K562 (cell line): ENCODE measurements around the gene ARHGAP8. TPM values are rescaled to one million over a fixed set of nuclear protein-coding genes. Genes with fewer than 3 reads are reported as not detected.

ENCODE experiments used
- ATAC-seq: fragments of 200-7000 bp; cut with Tn5 transposase; 3 replicates; pipeline ENCODE4 v1.9.1; 2020; ENCODE audit warnings: moderate library complexity
- BruUV-seq: library from RNA; stranded (reverse); fragments of 400-500 nt; replicated peaks from 2 replicates; lab custom pipeline; 2021; lab: Mats Ljungman, UMichigan
- CTCF ChIA-PET: fragments of 300-600 bp; formaldehyde crosslinking; extraction: SDS; loops from one replicate; lab custom pipeline; 2021; ENCODE audit warnings: low intra/inter-chr PET ratio; lab: Yijun Ruan, JAX
- POLR2A ChIA-PET: fragments of 300-600, 350-650 bp; sonication (Branson Sonifier 250); formaldehyde crosslinking; extraction: SDS; loops from one replicate; lab custom pipeline; 2021; ENCODE audit warnings: antibody characterized with exemption, inconsistent platforms; lab: Yijun Ruan, JAX
- DNase-seq, 4 experiments: peaks; one replicate each; pipeline versions ENCODE4 v3.0.0 to v3.0.0-alpha.2; 2011 to 2018; ENCODE audit warnings: low spot score in 3 of 4, mixed read lengths in 3 of 4; ENCODE audit errors: extremely low read depth in 1 of 4
- FAIRE-seq: peaks from 2 replicates; lab custom pipeline; 2011; peaks lifted over from hg19 to GRCh38; lab: Jason Lieb, UNC
- H2AFZ ChIP-seq: 2 replicates; pipeline ENCODE4 v1.6.0; 2011; ENCODE audit warnings: low read depth, low read length, control low read depth, inconsistent platforms
- H3K27ac ChIP-seq: fragments of 200-600 bp; 3 replicates; pipeline ENCODE4 v1.8.0; 2011; ENCODE audit warnings: low read depth, mild to moderate bottlenecking, control low read depth, inconsistent platforms, low read length, moderate library complexity, mixed read lengths; ENCODE audit errors: extremely low read depth
- H3K27me3 ChIP-seq, 2 experiments: fragments of 300-600 bp in 1 of 2; 2 replicates in 1 of 2; 3 replicates in 1 of 2; pipeline versions ENCODE4 v1.6.0 to v1.8.0; 2011; ENCODE audit warnings: inconsistent platforms in 2 of 2, low read length in 2 of 2, mild to moderate bottlenecking in 1 of 2, mixed read lengths in 1 of 2, moderate library complexity in 1 of 2; ENCODE audit not compliant: control insufficient read depth in 2 of 2, insufficient read depth in 2 of 2
- H3K36me3 ChIP-seq: fragments of 300-600 bp; 3 replicates; pipeline ENCODE4 v1.8.0; 2011; ENCODE audit warnings: mild to moderate bottlenecking, low read length, inconsistent platforms; ENCODE audit not compliant: control insufficient read depth, insufficient read depth
- H3K4me1 ChIP-seq, 2 experiments: fragments of 200-600 bp in 1 of 2; replicated peaks in 1 of 2; 2 replicates in 1 of 2; 3 replicates in 1 of 2; pipeline versions ENCODE4 v1.5.1 to v1.8.0; 2011; ENCODE audit warnings: inconsistent platforms in 2 of 2, low read length in 2 of 2, mild to moderate bottlenecking in 1 of 2, mixed read lengths in 1 of 2, moderate library complexity in 1 of 2; ENCODE audit not compliant: control insufficient read depth in 2 of 2, insufficient read depth in 2 of 2
- H3K4me2 ChIP-seq: 2 replicates; pipeline ENCODE4 v1.6.1; 2011; ENCODE audit warnings: low read length, control low read depth, inconsistent platforms, mixed read lengths; ENCODE audit not compliant: insufficient read depth
- H3K4me3 ChIP-seq: fragments of 200-600 bp; sonication (generic), shearing (Covaris generic); 2 replicates; pipeline ENCODE4 v1.5.1; 2016; ENCODE audit warnings: control low read depth, inconsistent platforms
- H3K79me2 ChIP-seq: fragments of 200-600 bp; 3 replicates; pipeline ENCODE4 v1.8.0; 2011; ENCODE audit warnings: low read length, inconsistent platforms; ENCODE audit not compliant: control insufficient read depth, insufficient read depth
- H3K9ac ChIP-seq, 2 experiments: 2 replicates each; pipeline versions ENCODE4 v1.6.0 to v1.6.1; 2011; ENCODE audit warnings: low read depth in 2 of 2, low read length in 2 of 2, control low read depth in 1 of 2, inconsistent platforms in 1 of 2, mild to moderate bottlenecking in 1 of 2, mixed read lengths in 1 of 2; ENCODE audit not compliant: insufficient read depth in 1 of 2
- H3K9me1 ChIP-seq: one replicate; pipeline ENCODE4 v1.6.0; 2011; ENCODE audit warnings: inconsistent platforms, mild to moderate bottlenecking, low read length, moderate library complexity; ENCODE audit not compliant: control insufficient read depth, insufficient read depth
- H3K9me3 ChIP-seq: replicated peaks from 2 replicates; pipeline ENCODE4 v1.5.1; 2011; ENCODE audit warnings: low read depth, low read length, inconsistent platforms; ENCODE audit not compliant: control insufficient read depth, insufficient read depth
- H4K20me1 ChIP-seq: replicated peaks from 2 replicates; pipeline ENCODE4 v1.6.1; 2011; ENCODE audit warnings: low read length, inconsistent platforms, mixed read lengths; ENCODE audit not compliant: control insufficient read depth, insufficient read depth
- HMG20B ChIP-seq: fragments of 250-450 bp; sonication (Bioruptor Pico); IDR thresholded peaks from 2 replicates; pipeline ENCODE4 v1.5.0; 2021; ENCODE audit warnings: mild to moderate bottlenecking
- HSF4 ChIP-seq: fragments of 250-450 bp; sonication (Bioruptor Pico); IDR thresholded peaks from 2 replicates; pipeline ENCODE4 v2.1.2; 2022; ENCODE audit warnings: mild to moderate bottlenecking, moderate library complexity, borderline replicate concordance
- MAFF ChIP-seq: IDR thresholded peaks from 2 replicates; pipeline ENCODE4 v1.6.1; 2012; ENCODE audit warnings: low read length, improper control_type of control experiment
- MAX ChIP-seq: sonication (generic); formaldehyde crosslinking; IDR thresholded peaks from 2 replicates; pipeline ENCODE4 v1.9.0; 2022; ENCODE audit warnings: mild to moderate bottlenecking, missing genetic modification reagents
- MAZ ChIP-seq, 2 experiments: fragments of 450-650 bp in 1 of 2; sonication (generic) in 1 of 2; formaldehyde crosslinking; IDR thresholded peaks in 1 of 2; conservative IDR thresholded peaks in 1 of 2; 2 replicates each; pipeline versions ENCODE4 v1.4.0 to v1.5.0; 2020; ENCODE audit warnings: mild to moderate bottlenecking in 1 of 2, missing genetic modification reagents in 1 of 2
- POLR2B ChIP-seq: fragments of 450-650 bp; IDR thresholded peaks from 2 replicates; pipeline ENCODE4 v1.6.1; 2018; ENCODE audit warnings: low read depth; ENCODE audit not compliant: partially characterized antibody
- STAT6 ChIP-seq: sonication (generic); formaldehyde crosslinking; IDR thresholded peaks from 2 replicates; pipeline ENCODE4 v1.8.1; 2023; ENCODE audit warnings: mild to moderate bottlenecking, missing genetic modification reagents
- THRB ChIP-seq: fragments of 450-650 bp; formaldehyde crosslinking; conservative IDR thresholded peaks from 2 replicates; pipeline ENCODE4 v1.4.0; 2022; ENCODE audit warnings: mild to moderate bottlenecking, missing genetic modification characterization
- USF2 ChIP-seq: sonication (generic); formaldehyde crosslinking; IDR thresholded peaks from 2 replicates; pipeline ENCODE4 v1.5.0; 2020; ENCODE audit warnings: missing genetic modification reagents
- ZFP30 ChIP-seq: fragments of 250-450 bp; sonication (Bioruptor Pico); IDR thresholded peaks from 2 replicates; pipeline ENCODE4 v1.8.0; 2022; ENCODE audit warnings: moderate library complexity, mild to moderate bottlenecking, inconsistent platforms, borderline replicate concordance
- ZNF592 ChIP-seq: fragments of 450-650 bp; IDR thresholded peaks from 2 replicates; pipeline ENCODE4 v1.6.1; 2017; ENCODE audit warnings: antibody characterized with exemption, mild to moderate bottlenecking
- WGBS: fragments of 100-300 bp; shearing (Covaris generic); methylation state at CpG from one replicate; pipeline ENCODE4 v1.1.6; 2016; ENCODE audit warnings: low coverage, mixed read lengths; ENCODE audit not compliant: insufficient coverage; ENCODE audit errors: missing lambda C conversion rate; 5-methylcytosine and 5-hydroxymethylcytosine counted together
- in situ Hi-C: fragments of 300-500 bp; cut with MboI; formaldehyde crosslinking; loops from 4 replicates; pipeline ENCODE4 v1.15.0; 2018; ENCODE audit warnings: inconsistent platforms, mixed read lengths
- intact Hi-C: fragments of 100-400 bp; cut with micrococcal nuclease; formaldehyde crosslinking; loops from 2 replicates; pipeline ENCODE4 v1.14.2; 2022
- polyA plus RNA-seq, 8 experiments: library from polyadenylated mRNA; depleted of rRNA in 4 of 8; stranded (reverse) in 5 of 8; unstranded in 3 of 8; fragments of >200 nt; fragmentation: Nextera tagmentation in 2 of 8; fragmentation: Illumina TruSeq in 1 of 8; extraction: Ambion mirVana in 2 of 8; extraction: Trizol in 1 of 8; gene quantifications; 2 replicates each; pipeline versions ENCODE4 v1.2.1 to v1.2.3, GENCODE V29; 2011 to 2014; ENCODE audit warnings: inconsistent platforms in 1 of 8, missing spikeins in 1 of 8
- total RNA-seq, 7 experiments: library from RNA; depleted of rRNA in 6 of 7; stranded (reverse); fragments of >200 nt in 6 of 7; fragmentation: Illumina TruSeq in 2 of 7; extraction: Trizol in 2 of 7; gene quantifications; 2 replicates each; pipeline versions ENCODE4 v1.2.1 to v1.2.3, GENCODE V29; 2011 to 2021; ENCODE audit warnings: low replicate concordance in 1 of 7

The ARHGAP8 gene
- total and polyA plus RNA-seq, 9 of the 15 experiments (the other 6 are each of a cell fraction or from before 2014, with no cell fraction given) = 0.15 to 2.2 (median 0.62) TPM

GRCh38 chr22:44882226-44882905 is 130.0 kb downstream of the ARHGAP8 start:
- no peak overlapping the region for H3K4me3 ChIP-seq
- no TSS peak for BruUV-seq
- no peak overlapping the region for H3K9ac ChIP-seq
- FAIRE-seq (no peak), ATAC-seq (no peak), DNase-seq (no peak)
- 0% methylated on average over 11 of the region's 26 CpGs for WGBS
- no peak overlapping the region for H2AFZ ChIP-seq
- H3K4me2 ChIP-seq = no peak overlapping the region
- in situ Hi-C loops (no loop called here), intact Hi-C loops (no loop called here)
- H3K27ac ChIP-seq = no peak overlapping the region
- no peaks in the 10 kb centered on the region for H3K9me3 ChIP-seq
- H3K36me3 ChIP-seq = no peaks in the 10 kb centered on the region
- H3K9me1 ChIP-seq = no peaks in the 10 kb centered on the region
- ChIA-PET POLR2A (no interaction called here), CTCF (no interaction called here)
- H3K4me1 ChIP-seq = no peaks in the 10 kb centered on the region
- peaks cover 10 to 33% of the 10 kb centered on the region in 2 experiments; a peak in 4 of 5 replicates for H3K27me3 ChIP-seq
- H3K79me2 ChIP-seq = no peaks in the 10 kb centered on the region
- TF ChIP-seq HSF4 (CRISPR knock-in tag) (no peak), ZNF592 (no peak), MAZ (CRISPR knock-in tag; conservative IDR thresholded peaks at IDR 0.05 in 1 of 2, IDR thresholded peaks at IDR 0.05 in 1 of 2) (no peak), MAX (CRISPR knock-in tag) (no peak), MAFF (no peak), STAT6 (CRISPR knock-in tag) (no peak), HMG20B (no peak), USF2 (CRISPR knock-in tag) (no peak), THRB (CRISPR knock-in tag) (no peak), ZFP30 (CRISPR knock-in tag) (no peak), POLR2B (no peak)
- H4K20me1 ChIP-seq = no peaks in the 10 kb centered on the region
